SU-DHL-6 (cell line): ENCODE measurements around the gene LDAF1.

Experiments
- EZH2phosphoT487 ChIP-seq: fragments of 200-600 bp; sonication (generic), shearing (Covaris generic); conservative IDR thresholded peaks from 2 replicates; pipeline ENCODE4 v1.6.1; 2018; ENCODE audit warnings: mild to moderate bottlenecking, antibody characterized with exemption, low read length, moderate library complexity, mixed read lengths
- TF ChIP-seq, protein P1 (sequence below): fragments of 200-600 bp; sonication (generic); IDR thresholded peaks from one replicate; pipeline ENCODE4 v1.5.1; 2017; ENCODE audit warnings: antibody characterized with exemption, mild to moderate bottlenecking, low read length, moderate library complexity; ENCODE audit not compliant: insufficient read depth, poor library complexity, severe bottlenecking

DNA sequence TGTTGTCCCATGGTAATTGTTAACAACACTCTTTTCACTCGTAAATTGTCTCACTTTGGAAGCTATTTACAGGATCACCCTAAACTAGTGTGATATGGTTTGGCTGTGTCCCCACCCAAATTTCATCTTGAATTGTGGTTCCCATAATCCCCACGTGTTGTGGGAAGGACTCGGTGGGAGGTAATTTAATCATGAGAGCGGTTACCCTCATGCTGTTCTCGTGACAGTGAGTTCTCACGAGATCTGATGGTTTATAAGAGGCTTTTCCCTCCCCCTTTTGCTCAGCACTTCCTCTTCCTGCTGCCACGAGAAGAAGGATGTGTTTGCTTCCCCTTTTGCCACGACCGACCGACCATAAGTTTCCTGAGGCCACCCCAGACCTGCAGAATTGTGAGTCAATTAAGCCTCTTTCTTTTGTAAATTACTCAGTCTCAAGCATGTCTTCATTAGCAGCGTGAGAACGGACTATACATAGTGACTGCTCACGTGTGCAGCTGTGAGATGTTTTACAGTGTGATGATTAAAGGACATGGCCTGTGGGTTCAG, 42.3 kb upstream of the LDAF1 start:
- TF ChIP-seq EZH2phosphoT487, result no peak
- TF ChIP-seq, protein P1, sequence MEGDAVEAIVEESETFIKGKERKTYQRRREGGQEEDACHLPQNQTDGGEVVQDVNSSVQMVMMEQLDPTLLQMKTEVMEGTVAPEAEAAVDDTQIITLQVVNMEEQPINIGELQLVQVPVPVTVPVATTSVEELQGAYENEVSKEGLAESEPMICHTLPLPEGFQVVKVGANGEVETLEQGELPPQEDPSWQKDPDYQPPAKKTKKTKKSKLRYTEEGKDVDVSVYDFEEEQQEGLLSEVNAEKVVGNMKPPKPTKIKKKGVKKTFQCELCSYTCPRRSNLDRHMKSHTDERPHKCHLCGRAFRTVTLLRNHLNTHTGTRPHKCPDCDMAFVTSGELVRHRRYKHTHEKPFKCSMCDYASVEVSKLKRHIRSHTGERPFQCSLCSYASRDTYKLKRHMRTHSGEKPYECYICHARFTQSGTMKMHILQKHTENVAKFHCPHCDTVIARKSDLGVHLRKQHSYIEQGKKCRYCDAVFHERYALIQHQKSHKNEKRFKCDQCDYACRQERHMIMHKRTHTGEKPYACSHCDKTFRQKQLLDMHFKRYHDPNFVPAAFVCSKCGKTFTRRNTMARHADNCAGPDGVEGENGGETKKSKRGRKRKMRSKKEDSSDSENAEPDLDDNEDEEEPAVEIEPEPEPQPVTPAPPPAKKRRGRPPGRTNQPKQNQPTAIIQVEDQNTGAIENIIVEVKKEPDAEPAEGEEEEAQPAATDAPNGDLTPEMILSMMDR, result no peak
